ENCODE data around the gene FAS.

The FAS gene

GRCh38 chr10:89029785-89030437 lies 39.3 kb downstream of the FAS start:
- Histone ChIP-seq H3F3A (ENCODE audit: low read depth) (no peaks in the 10 kb centered on the region), H3K36me3 (ENCODE audit: insufficient read depth, low read length) (no peaks in the 10 kb centered on the region), H3K4me1 (ENCODE audit: insufficient read depth, low read length, poor library complexity, severe bottlenecking) (peaks cover 7% of the 10 kb centered on the region), H3K79me2 (ENCODE audit: insufficient read depth, low read length) (no peaks in the 10 kb centered on the region), H3K4me3 (ENCODE audit: low read length, poor library complexity, severe bottlenecking) (no peak overlapping the region), H3K27me3 (ENCODE audit: insufficient read depth, low read length, poor library complexity, severe bottlenecking) (no peaks in the 10 kb centered on the region), H3K4me2 (ENCODE audit: low read depth, low read length, poor library complexity, severe bottlenecking) (no peak overlapping the region), H3K9me3 (ENCODE audit: insufficient read depth, low read depth, low read length) (no peaks in the 10 kb centered on the region), H3K9me2 (replicated peaks; ENCODE audit: low read depth, low read length) (no peaks in the 10 kb centered on the region), H3K9ac (ENCODE audit: low read depth, low read length, poor library complexity, severe bottlenecking) (no peak overlapping the region), H2AFZ (ENCODE audit: low read length) (no peak overlapping the region), H4K20me1 (ENCODE audit: insufficient read depth, low read length, poor library complexity, severe bottlenecking) (no peaks in the 10 kb centered on the region)
- TF ChIP-seq EZH2phosphoT487 (IDR thresholded peaks at IDR 0.05; ENCODE audit: borderline replicate concordance): no peak
- peak; percentile 94 for TF ChIP-seq CTCF (conservative IDR thresholded peaks at IDR 0.05; ENCODE audit: low read length)

DNA sequence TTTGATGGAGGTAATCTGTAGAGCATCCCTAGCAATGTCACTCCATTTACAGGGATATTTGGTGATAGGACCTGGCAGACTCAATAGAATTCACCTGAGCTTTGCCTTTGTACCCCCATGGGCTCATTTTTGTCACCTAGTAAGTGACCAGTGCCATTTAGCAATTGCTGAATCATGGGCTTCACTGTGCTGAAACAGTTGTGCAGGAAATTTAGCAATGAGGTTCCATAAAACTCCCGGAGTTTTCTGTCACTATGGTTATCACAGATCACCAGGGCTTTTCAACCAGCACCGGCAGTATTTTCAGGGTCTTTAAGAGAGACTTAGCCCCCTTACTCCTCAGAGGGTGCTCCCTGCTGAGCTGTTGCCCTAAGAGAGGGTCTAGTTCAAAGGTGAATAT lies 40.2 kb downstream of the FAS start:
- H3K27me3 ChIP-seq (ENCODE audit: insufficient read depth, low read length, poor library complexity, severe bottlenecking): no peaks in the 10 kb centered on the region
- peaks cover 7% of the 10 kb centered on the region for H3K4me1 ChIP-seq (ENCODE audit: insufficient read depth, low read length, poor library complexity, severe bottlenecking)
- H3K9me2 ChIP-seq (replicated peaks; ENCODE audit: low read depth, low read length): no peaks in the 10 kb centered on the region
- no peak overlapping the region for H2AFZ ChIP-seq (ENCODE audit: low read length)
- no peaks in the 10 kb centered on the region for H3K9me3 ChIP-seq (ENCODE audit: insufficient read depth, low read depth, low read length)
- H3K36me3 ChIP-seq (ENCODE audit: insufficient read depth, low read length): no peaks in the 10 kb centered on the region
- H3F3A ChIP-seq (ENCODE audit: low read depth): no peaks in the 10 kb centered on the region
- H3K4me2 ChIP-seq (ENCODE audit: low read depth, low read length, poor library complexity, severe bottlenecking): no peak overlapping the region
- no peak overlapping the region for H3K4me3 ChIP-seq (ENCODE audit: low read length, poor library complexity, severe bottlenecking)
- no peaks in the 10 kb centered on the region for H4K20me1 ChIP-seq (ENCODE audit: insufficient read depth, low read length, poor library complexity, severe bottlenecking)
- H3K79me2 ChIP-seq (ENCODE audit: insufficient read depth, low read length): no peaks in the 10 kb centered on the region
- TF ChIP-seq EZH2phosphoT487 (IDR thresholded peaks at IDR 0.05; ENCODE audit: borderline replicate concordance): no peak
- TF ChIP-seq CTCF (conservative IDR thresholded peaks at IDR 0.05; ENCODE audit: low read length): no peak
- H3K9ac ChIP-seq (ENCODE audit: low read depth, low read length, poor library complexity, severe bottlenecking): no peak overlapping the region

- Histone ChIP-seq H3K9me2 (replicated peaks; ENCODE audit: low read depth, low read length) (no peaks in the 10 kb centered on the region), H3K79me2 (ENCODE audit: insufficient read depth, low read length) (no peaks in the 10 kb centered on the region), H3K4me1 (ENCODE audit: insufficient read depth, low read length, poor library complexity, severe bottlenecking) (peaks cover 7% of the 10 kb centered on the region), H3K9me3 (ENCODE audit: insufficient read depth, low read depth, low read length) (no peaks in the 10 kb centered on the region), H2AFZ (ENCODE audit: low read length) (no peak overlapping the region), H3K4me3 (ENCODE audit: low read length, poor library complexity, severe bottlenecking) (no peak overlapping the region), H4K20me1 (ENCODE audit: insufficient read depth, low read length, poor library complexity, severe bottlenecking) (no peaks in the 10 kb centered on the region), H3K4me2 (ENCODE audit: low read depth, low read length, poor library complexity, severe bottlenecking) (no peak overlapping the region), H3K9ac (ENCODE audit: low read depth, low read length, poor library complexity, severe bottlenecking) (no peak overlapping the region), H3K27me3 (ENCODE audit: insufficient read depth, low read length, poor library complexity, severe bottlenecking) (no peaks in the 10 kb centered on the region), H3F3A (ENCODE audit: low read depth) (no peaks in the 10 kb centered on the region), H3K36me3 (ENCODE audit: insufficient read depth, low read length) (no peaks in the 10 kb centered on the region)
- no peak for TF ChIP-seq CTCF (conservative IDR thresholded peaks at IDR 0.05; ENCODE audit: low read length)
- TF ChIP-seq EZH2phosphoT487 (IDR thresholded peaks at IDR 0.05; ENCODE audit: borderline replicate concordance): no peak
These were observed 41.7 kb downstream of the FAS start for GRCh38 chr10:89032141-89032891.

All from Loucy (cell line).